ENCODE measurements around the gene PHGDH.
"Not testable (repeated sequence)": the region's sequence is repeated elsewhere in the genome, so short reads cannot be mapped to it uniquely, and the experiment has no call there.

PHGDH gene

DNA sequence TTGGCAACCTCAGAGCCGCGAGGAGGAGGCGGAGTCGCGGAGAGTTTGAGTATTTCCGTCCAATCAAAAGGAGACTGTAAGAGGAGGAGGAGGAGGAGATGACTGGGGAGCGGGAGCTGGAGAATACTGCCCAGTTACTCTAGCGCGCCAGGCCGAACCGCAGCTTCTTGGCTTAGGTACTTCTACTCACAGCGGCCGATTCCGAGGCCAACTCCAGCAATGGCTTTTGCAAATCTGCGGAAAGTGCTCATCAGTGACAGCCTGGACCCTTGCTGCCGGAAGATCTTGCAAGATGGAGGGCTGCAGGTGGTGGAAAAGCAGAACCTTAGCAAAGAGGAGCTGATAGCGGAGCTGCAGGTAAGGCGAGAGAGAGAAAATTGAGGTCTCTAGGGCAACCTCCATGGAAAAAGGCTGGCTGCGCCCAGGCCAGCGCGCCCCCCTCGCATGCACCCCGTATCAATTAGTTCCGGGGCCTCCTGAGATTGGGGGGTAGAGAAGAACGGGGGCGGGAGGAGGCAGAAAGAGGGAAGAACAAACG, at the start of gene PHGDH:
Gene PHGDH (plus strand): TSS at position 131 of the 538 bp plus-strand sequence. CDS start 89 bp downstream, at position 220.
- peak; percentile 31 for DNase-seq

DNA sequence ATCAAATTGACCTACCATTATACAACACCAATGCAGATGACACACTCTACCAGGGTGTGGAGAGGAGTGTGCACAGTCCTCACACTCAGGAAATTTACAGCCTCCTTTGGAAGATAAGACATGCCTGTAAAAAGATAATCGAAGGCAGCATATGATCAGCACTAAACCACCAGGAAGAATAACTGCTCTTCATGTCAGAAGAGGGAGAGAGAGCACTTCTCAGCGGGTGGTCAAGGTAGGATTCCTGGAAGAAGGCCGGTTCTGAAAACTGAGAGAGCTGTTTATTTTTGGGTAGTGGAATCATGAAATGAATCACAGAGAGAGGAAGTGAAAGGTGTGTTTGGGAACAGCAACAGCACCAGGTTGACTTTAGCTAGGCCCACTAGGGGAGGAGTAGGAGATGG, 49.7 kb upstream of the PHGDH start:
- no peak for DNase-seq

DNA sequence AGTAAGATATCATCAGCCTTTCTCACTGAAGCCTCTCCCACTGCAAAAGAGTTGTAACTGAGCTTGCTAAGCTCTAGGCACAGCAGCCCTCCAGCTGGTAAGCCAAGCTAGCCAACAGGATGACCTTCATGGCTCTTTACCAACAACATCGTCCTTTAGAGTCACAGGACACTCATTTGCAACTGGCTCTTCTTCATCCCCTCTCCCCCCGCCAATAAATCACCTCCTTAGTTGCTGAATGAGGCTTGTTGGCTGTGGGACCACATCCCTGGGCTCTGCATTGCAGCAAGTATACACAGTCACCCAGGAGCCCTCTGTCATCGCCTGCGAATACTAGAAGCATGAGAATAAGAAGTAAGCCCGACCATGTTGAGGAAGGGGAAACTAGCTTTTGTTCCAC, 47.7 kb upstream of the PHGDH start:
- DNase-seq = no peak

- DNase-seq = no peak
These were observed 44.6 kb upstream of the PHGDH start for GRCh38 chr1:119667173-119667572.

DNA sequence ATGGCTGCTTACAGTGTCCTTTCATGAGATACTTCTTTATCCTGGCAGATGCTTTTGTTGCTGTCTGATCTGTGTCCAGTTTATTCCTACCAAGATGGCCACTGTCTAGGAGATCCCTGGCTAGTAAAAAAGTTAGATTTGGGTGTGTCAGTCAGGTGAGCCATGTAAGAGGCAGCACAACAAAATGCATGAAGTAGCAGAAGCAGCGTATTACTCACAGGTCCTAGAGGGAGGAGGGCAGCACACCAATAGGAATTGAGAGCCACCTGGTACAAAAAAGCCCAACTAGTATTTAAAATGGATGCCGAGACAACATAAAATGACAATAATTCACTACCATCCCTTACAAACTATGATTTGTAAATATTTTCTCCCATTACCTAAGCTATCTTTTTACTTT, 40.8 kb upstream of the PHGDH start:
- no peak for DNase-seq

DNA sequence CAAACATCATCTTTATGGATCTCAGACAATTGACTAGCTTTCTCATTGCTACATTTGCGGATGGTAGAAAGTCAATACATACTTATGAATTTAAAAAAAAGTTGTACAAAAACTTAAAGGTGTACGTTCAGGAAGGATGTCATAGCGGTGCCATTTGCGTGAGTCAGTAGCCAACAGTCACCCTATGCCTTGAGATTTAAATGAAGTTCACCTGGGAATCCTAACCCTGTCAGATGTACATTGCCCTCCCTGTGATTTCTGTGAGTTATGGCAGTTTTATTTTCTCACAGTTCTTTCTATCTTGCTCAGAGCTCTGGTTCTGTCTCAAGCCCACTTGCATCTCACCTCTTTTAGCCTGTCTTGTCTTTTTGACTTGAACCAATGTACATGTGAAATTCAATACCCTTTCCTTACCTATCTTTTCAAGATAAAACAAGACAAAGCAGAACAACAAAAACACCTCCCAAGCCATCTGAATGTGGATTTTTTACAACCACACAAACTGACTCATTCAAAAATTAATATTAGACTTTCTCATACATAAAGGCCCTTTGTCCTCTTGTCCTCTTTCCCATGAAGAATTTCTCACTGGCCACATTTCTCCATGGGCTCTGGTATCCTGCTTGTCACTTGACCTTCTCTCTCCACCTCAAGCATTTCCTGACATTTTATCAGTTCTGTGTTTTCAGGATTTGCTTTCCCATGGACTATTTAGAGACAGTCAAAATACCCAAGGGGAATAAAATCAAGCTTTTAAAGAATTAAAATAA, 38.4 kb upstream of the PHGDH start:
- no peak for DNase-seq

GRCh38 chr1:119674111-119674526, 37.6 kb upstream of the PHGDH start:
- no peak for DNase-seq

DNA sequence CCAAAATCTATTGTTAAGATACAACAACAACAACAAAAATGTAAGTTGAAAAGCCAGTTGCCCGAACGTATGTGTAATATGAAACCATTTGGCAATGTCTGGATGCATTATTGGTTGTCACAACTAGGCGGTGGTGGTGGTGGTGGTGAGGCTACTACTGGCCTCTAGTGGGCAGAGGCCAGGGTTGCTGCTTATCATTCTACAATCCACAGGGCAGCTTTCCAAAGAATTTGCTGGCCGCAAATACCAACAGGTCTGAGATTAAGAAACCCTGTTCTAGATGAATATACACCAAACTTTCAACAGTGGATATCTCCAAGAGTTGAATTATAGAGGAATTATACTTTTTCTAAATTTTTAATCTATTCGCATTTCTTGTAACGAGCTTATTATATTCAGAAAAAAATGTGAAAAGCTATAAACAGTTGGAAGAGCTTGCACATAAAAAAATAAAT, 36.9 kb upstream of the PHGDH start:
- no peak for DNase-seq

- peak; percentile 28 for DNase-seq
These were observed 36.1 kb upstream of the PHGDH start for GRCh38 chr1:119675349-119676345.

- DNase-seq = no peak
These were observed 35.0 kb upstream of the PHGDH start for GRCh38 chr1:119676571-119677206.

DNA sequence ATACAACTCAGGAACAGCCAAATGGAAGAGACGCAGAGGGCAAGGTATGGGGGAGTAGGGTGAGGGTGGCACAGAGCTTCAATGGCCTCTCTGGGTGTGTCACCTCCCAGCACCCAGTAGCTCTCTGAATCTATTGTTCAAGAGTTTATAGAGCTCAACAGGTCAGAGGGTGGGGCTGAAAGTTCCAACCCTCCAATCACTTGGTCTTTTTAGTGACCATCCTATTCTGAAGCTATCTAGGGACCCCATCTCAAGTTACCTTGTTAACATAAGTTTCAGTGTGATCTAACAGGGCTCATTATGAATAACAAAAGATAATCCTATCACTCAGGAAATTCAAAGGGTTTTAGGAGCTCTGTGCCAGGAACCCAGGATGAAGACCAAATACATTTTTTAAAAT, 32.5 kb upstream of the PHGDH start:
- DNase-seq = no peak

GRCh38 chr1:119680193-119680592, 31.5 kb upstream of the PHGDH start:
- DNase-seq = no peak

DNA sequence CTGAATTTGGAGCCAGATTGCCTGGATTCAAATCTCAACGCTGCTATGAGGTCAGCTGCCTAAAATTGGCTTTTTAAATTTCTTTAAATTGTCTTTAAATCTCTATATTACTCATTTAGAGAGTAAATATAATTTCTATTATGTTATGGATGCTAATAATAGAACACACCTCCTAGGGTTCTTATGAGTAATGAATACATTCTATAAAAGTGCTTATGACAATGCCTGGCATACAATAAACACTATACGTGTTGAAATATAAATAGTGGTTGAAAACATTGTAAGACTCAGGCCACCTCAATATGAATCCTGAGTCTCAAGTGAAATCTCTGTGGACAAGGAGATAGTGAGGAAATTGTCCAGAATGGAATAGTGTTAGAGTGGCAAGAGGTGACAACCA, 31.0 kb upstream of the PHGDH start:
- DNase-seq = no peak

- DNase-seq = no peak
These were observed 30.2 kb upstream of the PHGDH start for GRCh38 chr1:119681560-119681959.

DNA sequence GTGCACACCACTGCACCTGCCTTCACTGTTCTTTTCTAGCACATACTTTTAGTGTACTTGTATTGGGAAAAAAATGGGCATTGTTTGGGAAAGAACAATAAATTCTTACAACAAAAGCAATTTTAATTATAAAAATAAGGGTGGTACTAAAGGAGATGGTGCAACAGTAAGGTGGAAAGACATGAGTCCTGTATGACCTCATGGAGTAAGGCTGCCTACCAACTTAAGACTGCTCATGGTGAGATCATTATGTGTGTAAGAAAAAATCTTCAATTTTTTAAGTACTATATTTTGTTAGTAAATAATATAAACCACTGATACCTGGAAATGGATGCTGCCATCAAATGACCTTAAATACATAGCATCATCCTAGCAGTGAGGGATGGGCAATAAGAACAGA, 29.6 kb upstream of the PHGDH start:
- no peak for DNase-seq

- no peak for DNase-seq
These were observed 27.8 kb upstream of the PHGDH start for GRCh38 chr1:119683893-119684292.

GRCh38 chr1:119686661-119687060, 25.1 kb upstream of the PHGDH start:
- no peak for DNase-seq

DNA sequence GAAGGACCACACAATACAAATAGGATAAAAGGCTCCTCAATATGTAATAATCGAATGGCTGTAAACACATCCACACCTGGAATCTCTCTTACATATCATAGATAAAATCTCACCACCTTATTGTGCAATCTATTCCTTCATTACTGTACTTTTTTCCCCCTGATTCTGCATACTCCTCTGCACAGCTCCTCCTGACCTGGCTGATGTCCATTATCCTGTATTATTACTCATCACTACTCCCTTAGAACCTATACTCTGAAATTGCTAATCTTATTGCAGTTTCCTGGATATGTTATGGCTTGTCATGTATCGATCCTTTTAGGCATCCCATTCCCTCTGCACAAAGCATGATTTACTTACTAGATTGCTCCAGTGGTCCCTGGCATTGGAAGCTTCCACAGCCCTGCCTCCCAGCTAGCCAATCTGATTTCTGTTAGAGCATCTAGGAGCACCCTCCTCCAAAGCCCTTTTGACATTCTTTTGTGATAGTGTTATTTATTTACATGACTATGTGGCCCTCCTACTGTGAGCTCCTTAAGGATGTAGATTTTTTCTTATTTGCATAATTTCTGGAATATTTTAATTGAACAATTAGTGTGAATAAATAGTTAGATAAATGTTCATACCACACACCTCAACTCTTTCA, 24.2 kb upstream of the PHGDH start:
- no peak for DNase-seq

- no peak for DNase-seq
These were observed 22.9 kb upstream of the PHGDH start for GRCh38 chr1:119688810-119689209.

GRCh38 chr1:119689511-119689910, 22.2 kb upstream of the PHGDH start:
- no peak for DNase-seq

- not testable (repeated sequence) for DNase-seq
These were observed 14.9 kb upstream of the PHGDH start for GRCh38 chr1:119696863-119697262.

DNA sequence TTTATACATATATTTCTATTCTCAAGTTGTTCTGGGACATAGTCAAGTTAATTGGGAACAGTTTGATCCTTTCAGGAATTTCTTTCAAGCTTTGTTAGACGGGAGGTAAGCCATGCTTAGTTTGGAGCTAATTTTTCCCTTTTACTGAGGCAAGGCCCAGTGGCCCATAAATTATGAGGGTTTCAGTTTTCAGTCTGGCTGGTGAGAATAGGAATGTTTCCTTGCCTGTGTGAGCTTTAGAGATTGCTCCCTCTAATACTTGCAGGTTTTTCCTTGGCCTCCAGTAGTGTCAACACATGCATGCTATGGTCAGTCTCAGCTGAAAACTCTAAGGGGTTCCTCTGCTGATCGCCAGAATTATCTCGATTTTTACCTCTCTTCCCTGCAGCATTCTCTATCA, 14.1 kb upstream of the PHGDH start:
- no peak for DNase-seq
